Sigmoid colon (tissue), 3 donors: ENCODE data around the gene WASHC1.
"Not testable (repeated sequence)": the region's sequence is repeated elsewhere in the genome, so short reads cannot be mapped to it uniquely, and the experiment has no call there.

Experiments used
- POLR2A ChIP-seq, 2 donors: fragments of 450-650 bp; IDR thresholded peaks; one replicate each; pipeline ENCODE4 v1.6.1; 2016; ENCODE audit warnings: antibody characterized with exemption in 2 of 2, mild to moderate bottlenecking in 2 of 2, moderate library complexity in 2 of 2
- TF ChIP-seq, protein P1 (sequence below), 4 experiments: fragments of 450-650 bp in 3 of 4; fragments of 200-600 bp in 1 of 4; IDR thresholded peaks; one replicate each; pipeline ENCODE4 v1.5.1; 2016 to 2019; ENCODE audit warnings: antibody characterized with exemption in 4 of 4, mild to moderate bottlenecking in 3 of 4, moderate library complexity in 2 of 4

DNA sequence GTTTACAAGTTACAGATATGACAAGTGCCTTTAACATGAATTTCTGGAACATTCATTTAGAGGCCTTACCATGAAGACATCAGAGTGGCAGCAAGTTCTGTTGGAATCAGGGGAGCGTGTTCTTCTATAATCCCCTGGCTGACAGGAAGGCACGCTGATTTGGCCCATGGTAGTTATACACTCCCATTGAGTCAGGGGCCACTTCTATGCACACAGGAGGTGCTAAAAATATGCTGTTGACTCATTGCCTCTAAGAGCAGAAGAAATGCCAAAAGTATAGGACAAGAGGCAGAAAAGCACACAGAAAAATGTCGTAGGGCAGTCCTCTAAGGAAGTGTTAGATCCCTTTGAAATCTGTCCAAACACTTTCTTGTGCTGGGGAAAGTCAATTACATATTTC lies 49.1 kb upstream of the WASHC1 start:
- TF ChIP-seq, protein P1, sequence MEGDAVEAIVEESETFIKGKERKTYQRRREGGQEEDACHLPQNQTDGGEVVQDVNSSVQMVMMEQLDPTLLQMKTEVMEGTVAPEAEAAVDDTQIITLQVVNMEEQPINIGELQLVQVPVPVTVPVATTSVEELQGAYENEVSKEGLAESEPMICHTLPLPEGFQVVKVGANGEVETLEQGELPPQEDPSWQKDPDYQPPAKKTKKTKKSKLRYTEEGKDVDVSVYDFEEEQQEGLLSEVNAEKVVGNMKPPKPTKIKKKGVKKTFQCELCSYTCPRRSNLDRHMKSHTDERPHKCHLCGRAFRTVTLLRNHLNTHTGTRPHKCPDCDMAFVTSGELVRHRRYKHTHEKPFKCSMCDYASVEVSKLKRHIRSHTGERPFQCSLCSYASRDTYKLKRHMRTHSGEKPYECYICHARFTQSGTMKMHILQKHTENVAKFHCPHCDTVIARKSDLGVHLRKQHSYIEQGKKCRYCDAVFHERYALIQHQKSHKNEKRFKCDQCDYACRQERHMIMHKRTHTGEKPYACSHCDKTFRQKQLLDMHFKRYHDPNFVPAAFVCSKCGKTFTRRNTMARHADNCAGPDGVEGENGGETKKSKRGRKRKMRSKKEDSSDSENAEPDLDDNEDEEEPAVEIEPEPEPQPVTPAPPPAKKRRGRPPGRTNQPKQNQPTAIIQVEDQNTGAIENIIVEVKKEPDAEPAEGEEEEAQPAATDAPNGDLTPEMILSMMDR (IDR thresholded peaks at IDR 0.05), result not testable (repeated sequence)
- TF ChIP-seq POLR2A (IDR thresholded peaks at IDR 0.05), result not testable (repeated sequence)
